HG02759 (cell line): ENCODE measurements around the gene SNX11.
"Not testable (repeated sequence)": the region's sequence is repeated elsewhere in the genome, so short reads cannot be mapped to it uniquely, and the experiment has no call there.

Experiments
- ATAC-seq: cut with Tn5 transposase; IDR thresholded peaks from one replicate; pipeline ENCODE4 v1.9.1; 2021; ENCODE audit warnings: mild to moderate bottlenecking, moderate library complexity; ENCODE audit not compliant: unreplicated experiment

The SNX11 gene, protein sequence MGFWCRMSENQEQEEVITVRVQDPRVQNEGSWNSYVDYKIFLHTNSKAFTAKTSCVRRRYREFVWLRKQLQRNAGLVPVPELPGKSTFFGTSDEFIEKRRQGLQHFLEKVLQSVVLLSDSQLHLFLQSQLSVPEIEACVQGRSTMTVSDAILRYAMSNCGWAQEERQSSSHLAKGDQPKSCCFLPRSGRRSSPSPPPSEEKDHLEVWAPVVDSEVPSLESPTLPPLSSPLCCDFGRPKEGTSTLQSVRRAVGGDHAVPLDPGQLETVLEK

DNA sequence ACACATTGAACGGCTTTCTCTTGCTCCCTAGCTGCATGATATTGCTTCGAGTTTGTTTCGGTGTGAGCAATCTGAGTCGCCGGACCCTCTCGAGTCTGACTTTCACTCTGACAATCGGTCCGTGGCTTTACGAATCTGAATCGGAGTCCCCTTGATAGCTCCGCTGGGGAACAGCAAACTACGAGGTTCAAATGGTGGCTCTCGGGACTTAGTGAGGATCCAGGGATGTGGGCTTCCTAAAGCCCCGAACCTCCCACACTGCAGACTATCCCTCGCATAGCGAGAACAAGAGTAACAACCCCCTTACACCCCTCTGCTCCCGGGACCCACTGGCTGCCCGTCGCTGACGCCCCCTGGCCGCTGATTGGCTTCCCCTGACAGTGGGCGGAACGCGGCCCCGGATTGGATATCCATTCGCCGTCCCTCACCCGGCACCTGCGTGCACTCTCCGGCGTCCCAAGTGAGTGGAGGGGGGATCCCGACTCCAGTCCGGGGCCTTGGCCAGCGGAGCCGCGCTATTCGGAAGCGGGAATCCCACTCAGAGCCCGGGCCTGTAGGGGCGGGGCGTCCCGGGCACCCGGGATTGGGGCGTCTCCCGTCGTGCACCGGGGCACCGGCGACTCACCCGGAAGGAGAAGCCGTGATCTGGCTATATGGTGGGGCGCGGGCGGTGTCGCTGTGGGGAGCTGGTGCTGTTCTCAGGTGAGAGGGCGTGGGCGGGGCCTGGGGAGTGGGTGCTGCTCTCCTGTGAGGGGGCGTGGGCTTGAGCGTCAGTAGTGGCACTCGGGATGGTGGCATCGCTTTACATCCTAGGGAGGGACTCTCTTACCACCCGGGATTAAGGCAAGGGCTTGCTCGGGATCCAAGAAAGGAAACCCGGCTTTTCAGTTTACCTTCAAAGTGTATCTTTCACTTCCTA is at the start of gene SNX11:
Gene SNX11 (plus strand): TSS at position 630 of the 919 bp plus-strand sequence. CDS start 4,278 bp downstream, outside the sequence.
- ATAC-seq = peak; percentile 83

- ATAC-seq = no peak
Observed at GRCh38 chr17:48058393-48059124, 49.0 kb upstream of the SNX11 start.

- no peak for ATAC-seq
Observed at GRCh38 chr17:48059125-48059668, 48.4 kb upstream of the SNX11 start.

DNA sequence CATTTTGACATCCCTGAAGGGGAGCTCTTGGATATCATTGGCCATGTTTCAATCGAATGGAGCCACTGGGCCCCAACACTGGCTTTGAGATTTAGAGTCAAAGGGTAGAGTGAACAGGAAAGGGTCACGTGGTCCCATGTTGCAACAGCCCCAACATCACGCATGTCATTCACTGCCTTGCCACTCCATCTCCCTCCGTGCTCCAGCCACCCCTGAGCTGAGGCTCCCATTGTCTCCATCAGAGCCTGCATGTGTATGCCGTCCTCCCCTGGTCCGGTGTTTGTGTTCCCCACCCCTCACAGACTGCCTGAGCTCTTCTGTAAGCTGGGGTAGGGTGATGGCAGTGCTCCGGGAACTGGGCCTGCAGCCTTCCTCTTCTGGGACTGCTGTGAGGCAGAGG is 47.3 kb upstream of the SNX11 start:
- ATAC-seq = no peak

DNA sequence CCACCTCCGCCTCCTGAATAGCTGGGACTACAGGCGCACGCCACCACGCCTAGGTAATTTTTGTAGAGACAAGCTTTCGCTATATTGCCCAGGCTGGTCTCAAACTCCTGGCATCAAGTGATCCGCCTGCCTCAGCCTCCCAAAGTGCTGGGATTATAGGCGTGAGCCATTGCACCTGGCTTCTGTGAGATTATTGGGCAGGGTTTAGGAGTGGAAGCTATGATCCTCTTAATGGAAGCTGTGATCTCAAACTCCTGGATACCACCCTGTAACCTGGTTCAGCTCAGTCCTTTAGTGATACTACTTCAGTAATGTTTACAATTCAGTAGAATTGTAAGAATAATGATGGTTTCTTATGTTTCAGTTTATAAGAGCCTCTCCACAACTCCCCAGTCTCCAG is 45.3 kb upstream of the SNX11 start:
- ATAC-seq = no peak

DNA sequence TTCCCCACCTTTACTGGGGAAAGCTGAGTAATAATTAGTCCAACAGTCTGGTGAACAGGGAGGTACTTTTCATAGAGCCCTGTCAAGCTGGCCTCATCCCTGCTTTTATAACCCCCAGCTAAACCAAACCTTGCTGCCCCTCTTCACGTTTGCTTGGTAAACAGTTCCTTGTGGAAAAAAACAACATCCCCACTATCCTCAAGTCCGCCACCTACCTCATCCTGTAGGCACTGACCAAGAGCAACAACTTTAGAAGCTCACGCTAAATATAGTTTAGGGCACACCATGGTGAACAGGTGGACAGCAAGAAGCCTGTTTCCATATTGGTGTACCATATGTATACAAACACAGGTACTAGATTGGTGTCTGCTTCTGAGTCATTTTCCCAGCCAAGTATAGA is 42.9 kb upstream of the SNX11 start:
- ATAC-seq = no peak

DNA sequence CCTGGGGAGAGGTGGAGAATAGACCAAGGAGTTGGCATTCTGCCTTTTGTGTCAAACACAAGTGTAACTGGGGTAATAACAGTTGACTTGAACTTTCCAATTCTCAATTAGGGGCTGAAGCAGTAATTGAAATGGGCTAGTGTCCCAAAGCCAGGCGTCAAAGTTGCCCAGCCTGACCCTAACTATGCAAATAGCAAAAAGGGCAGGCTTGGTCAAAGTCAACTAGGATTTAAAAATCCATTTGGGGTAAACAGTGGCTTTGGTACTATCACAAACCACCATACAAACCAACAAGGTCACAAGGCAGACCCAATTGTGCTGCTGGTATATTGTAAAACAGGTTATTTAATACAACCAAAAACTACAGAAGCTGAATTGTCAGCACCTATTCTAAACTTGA is 41.4 kb upstream of the SNX11 start:
- no peak for ATAC-seq

DNA sequence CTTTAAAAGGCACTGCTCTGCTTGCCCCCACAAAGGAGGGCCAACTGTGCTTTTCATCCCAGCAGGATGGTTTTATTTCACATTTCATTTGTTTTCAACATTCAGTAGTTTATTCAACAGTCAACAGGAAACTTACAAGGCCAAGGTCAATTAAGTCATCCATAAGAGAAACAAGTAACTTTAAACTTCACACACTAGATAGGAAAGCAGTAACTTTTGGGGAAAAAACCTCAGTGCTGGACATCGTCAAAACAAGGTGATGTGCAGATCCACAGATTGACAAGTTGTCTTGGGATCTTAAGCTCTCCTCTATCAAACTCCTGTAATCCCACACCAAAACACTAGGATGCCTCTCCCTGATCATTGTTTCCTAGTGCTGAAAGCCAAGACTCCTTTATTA is 40.9 kb upstream of the SNX11 start:
- ATAC-seq = no peak

GRCh38 chr17:48067245-48067644 is 40.3 kb upstream of the SNX11 start:
- no peak for ATAC-seq

DNA sequence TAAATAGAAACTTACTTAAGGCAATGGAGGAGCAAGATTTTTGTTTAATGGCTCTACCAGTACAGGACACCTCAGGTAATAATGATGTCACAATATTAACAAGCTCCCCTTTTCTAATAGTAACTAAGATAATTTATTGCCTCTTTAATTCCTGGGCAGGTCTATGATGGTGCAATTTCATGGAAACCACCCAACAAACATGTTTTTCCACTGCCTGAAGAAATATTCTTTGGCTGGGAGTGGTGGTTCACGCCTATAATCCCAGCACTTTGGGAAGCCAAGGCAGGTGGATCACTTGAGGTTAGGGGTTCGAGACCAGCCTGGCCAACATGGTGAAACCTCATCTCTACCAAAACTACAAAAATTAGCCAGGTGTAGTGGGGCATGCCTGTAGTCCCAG is 39.8 kb upstream of the SNX11 start:
- not testable (repeated sequence) for ATAC-seq

DNA sequence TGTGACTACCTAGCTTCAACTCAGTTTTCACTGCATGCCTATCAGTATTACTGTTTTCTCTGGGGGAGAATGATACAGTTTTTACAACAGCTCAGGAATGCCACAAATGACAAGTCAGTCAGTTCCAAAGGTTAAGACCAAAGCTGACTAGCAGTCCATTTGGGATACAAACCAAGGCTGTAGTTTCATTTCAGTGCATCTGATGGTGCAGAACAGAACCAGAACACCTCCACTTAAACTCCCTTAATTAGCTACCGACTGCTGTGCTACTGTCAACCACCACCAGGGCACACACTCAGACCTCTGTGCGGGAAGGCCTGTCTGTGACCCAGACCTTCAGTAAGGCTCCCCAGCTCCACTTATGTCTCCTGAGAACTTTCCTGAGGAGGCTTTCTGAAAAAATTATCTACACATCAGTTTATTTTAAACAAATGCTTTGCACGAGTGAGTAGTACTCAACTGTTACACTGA is 39.0 kb upstream of the SNX11 start:
- no peak for ATAC-seq

DNA sequence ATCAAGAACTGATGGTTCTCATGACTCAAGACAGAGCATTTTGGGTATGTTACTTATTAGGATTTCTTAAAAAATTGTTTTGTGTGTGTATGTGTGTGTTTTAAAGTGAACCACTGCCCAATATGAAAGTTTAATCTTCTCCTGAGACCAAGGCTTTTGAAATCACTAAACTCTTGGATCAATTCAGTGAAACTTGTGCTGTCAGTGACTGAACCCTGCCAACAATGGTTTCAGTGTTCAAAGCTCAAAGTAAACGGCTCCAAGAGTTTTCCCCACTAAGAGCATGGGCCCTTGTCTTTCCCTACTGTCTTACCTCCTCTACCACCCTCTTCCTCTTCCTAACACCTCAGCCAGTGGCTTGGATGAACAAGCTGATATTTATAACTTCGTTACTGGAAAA is 37.4 kb upstream of the SNX11 start:
- ATAC-seq = no peak

DNA sequence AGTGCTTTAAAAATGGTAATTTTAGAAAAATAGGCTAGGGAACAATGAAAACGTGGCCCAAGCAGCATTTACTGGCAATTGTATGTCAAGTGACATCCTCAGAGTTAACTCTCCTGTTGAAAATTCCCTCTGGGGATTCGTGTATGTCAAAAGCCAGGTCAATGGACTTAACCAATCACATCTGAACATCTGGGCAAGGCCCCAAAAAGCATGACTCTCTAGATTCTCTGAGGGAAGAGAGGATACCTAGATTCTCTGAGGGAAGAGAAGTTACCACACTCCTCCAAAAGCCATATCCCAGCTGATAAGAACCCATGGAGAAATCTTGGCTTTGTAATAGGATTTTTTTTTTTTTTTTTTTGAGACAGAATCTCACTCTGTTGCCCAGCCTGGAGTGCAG is 35.9 kb upstream of the SNX11 start:
- ATAC-seq = no peak

DNA sequence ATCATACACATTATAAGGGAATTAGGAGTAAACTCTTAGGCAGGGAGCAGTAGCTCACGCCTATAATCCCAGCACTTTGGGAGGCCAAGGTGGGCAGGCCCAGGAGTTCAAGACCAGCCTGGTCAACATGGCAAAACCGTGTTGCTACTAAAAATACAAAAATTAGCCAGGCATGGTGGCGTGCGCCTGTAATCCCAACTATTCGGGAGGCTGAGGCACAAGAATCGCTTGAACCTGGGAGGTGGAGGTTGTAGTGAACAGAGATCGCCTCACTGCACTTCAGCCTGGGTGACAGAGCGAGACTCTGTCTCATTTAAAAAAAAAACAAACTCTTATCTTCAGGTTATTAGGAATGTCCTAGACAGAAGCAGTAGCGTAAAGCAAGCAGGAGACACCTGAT is 34.8 kb upstream of the SNX11 start:
- ATAC-seq = not testable (repeated sequence)

DNA sequence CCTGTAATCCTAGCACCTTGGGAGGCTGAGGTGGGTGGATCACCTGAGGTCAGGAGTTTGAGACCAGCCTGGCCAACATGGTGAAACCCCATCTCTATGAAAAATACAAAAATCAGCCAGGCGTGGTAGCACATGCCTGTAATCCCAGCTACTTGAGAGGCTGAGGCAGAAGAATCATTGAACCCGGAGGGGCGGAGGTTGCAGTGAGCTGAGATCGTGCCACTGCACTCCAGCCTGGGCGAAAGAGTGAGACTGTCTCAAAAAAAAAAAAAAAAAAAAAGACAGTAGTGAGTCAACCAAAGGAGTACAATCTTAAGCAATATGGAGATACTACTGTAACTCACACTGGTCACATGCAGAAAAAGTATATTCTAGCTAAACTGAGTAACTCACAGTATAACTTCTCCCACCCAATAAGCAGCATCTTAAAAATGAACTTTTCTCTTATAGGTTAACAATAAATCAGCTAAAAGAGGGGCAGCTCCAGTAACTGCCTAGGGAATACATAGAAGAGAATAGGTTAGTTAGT is 33.9 kb upstream of the SNX11 start:
- ATAC-seq = not testable (repeated sequence)

GRCh38 chr17:48074322-48075081 is 33.1 kb upstream of the SNX11 start:
- ATAC-seq = no peak

- ATAC-seq = not testable (repeated sequence)
Observed at GRCh38 chr17:48077152-48077551, 30.4 kb upstream of the SNX11 start.

- no peak for ATAC-seq
Observed at GRCh38 chr17:48081858-48082257, 25.7 kb upstream of the SNX11 start.

DNA sequence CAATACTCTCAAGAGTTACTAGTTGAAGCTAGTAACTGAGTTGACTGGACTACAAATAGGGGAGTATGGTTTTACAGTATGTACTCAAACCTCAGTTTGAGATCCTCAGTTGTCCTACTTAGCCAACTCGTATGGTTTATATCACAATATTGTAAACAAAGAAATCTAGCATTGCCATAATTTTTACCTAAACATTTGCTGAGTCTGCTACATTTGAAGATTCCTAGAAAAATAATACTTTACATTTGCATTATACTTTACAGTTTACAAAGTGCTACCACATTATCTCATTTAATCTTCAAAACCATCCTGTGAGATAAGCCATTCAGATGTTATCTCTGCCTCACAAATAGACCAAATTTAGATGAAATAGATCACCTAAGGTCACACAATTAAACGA is 22.6 kb upstream of the SNX11 start:
- ATAC-seq = no peak
